G401 (cell line): ENCODE data around the gene TBC1D13. TPM values are rescaled to one million over a fixed set of nuclear protein-coding genes. Genes with fewer than 3 reads are reported as not detected.
A peak's percentile ranks its signal among the peaks of the same experiment; 100 is the strongest.
"Not testable (repeated sequence)": the region's sequence is repeated elsewhere in the genome, so short reads cannot be mapped to it uniquely, and the experiment has no call there.

ENCODE experiments used
- DNase-seq: peaks from one replicate; pipeline ENCODE4 v3.0.0-alpha.2; 2015; ENCODE audit warnings: low spot score
- in situ Hi-C: cut with HindIII; loops from 2 replicates; pipeline ENCODE4 v1.10.0; 2016; ENCODE audit warnings: low sequenced_read_pairs, mixed read lengths
- total RNA-seq: library from RNA; depleted of rRNA; stranded (reverse); fragments of >200 nt; shearing (Covaris generic); gene quantifications from 2 replicates; pipeline ENCODE4 v1.2.3, GENCODE V29; 2014; rRNA removed

The TBC1D13 gene
- 2.5 and 4.8 TPM in 2 replicates for total RNA-seq

DNA sequence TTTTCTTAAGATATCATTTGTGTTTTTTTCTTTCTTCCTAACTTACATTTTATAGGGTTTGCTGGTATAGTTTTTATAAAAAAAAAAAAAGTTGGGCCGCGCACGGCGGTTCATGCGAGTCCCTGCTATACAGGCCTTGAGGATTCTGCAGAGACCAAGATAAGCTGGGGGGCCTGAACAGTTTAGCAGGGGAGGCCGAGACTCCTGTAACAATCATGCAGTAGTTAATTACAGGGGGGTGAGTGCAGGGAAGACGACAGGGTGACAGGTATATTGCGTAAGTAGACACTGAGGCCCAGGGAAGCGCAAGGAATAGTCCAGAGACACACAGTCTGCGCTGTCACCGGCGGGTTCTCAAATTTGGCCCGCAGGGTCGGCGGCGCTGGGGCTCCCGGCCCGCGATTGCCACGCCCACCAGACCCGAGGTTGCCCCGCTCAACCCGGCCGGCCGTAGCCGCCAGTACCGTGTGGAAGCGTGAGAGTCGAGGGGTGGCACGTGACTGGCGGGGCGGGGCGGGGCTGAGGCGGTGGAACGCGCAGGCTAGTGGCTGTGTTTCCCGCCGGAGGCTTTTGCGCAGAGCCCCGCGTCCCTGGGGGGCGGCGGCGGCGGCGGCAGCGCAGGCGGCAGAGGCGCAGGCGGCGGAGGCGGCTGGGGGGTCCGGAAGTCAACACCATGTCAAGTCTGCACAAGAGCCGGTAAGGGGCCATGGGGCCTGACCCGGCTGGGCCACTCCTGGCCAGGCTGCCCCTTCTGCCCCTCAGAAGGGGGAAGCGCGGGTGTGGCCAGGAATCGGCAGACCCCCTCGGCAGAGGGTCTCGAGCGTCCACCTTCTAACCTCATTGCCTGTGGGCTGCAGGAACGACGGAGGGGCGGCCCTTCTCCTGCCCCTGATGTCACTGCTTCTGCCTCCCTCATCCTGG is at the start of gene TBC1D13:
Gene TBC1D13, plus strand, starts transcription at position 573 of the 921 bp plus-strand sequence. Its CDS starts 101 bp downstream, at position 674.
- peak; percentile 88 for DNase-seq
- in situ Hi-C loops, result no loop called here

GRCh38 chr9:128742401-128742800 is 44.7 kb upstream of the TBC1D13 start:
- in situ Hi-C loops, result no loop called here
- no peak for DNase-seq

GRCh38 chr9:128743421-128743820 is 43.6 kb upstream of the TBC1D13 start:
- no peak for DNase-seq
- in situ Hi-C loops, result no loop called here

- in situ Hi-C loops, result no loop called here
Observed at GRCh38 chr9:128747241-128747640, 39.8 kb upstream of the TBC1D13 start.

GRCh38 chr9:128750926-128751595 is 36.0 kb upstream of the TBC1D13 start:
- in situ Hi-C loops, result no loop called here
- DNase-seq, result no peak

More at GRCh38 chr9:128747241-128747640, 39.8 kb upstream of the TBC1D13 start:
- no peak for DNase-seq

- in situ Hi-C loops, result no loop called here
- DNase-seq, result no peak
Observed at GRCh38 chr9:128753627-128754026, 33.4 kb upstream of the TBC1D13 start.

DNA sequence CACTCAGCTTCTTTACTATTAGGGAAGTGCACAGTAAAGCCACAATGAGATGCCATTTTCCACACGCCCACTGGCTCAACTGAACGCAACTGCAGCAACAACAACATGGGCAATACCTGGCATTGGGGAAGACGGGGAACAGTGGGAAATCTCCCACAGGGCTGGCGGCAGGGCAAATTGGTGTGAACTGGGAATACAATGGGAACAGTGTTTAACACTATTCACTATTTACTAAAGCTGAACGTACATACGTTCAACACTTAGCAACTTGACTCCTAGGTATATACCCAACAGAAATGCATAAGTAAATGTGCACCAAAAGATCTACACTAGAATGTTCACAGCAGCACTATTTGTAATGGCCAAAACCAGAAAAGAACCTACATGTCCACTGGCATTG is 29.5 kb upstream of the TBC1D13 start:
- in situ Hi-C loops, result no loop called here
- DNase-seq, result no peak

- no peak for DNase-seq
Observed at GRCh38 chr9:128762671-128763449, 24.2 kb upstream of the TBC1D13 start.

GRCh38 chr9:128764361-128764760 is 22.7 kb upstream of the TBC1D13 start:
- DNase-seq, result no peak
- in situ Hi-C loops, result no loop called here

More at GRCh38 chr9:128762671-128763449, 24.2 kb upstream of the TBC1D13 start:
- in situ Hi-C loops, result no loop called here

- in situ Hi-C loops, result loop anchor here (5.0 kb wide), 1 partner anchor 42 kb away; no protein-coding TSS in a partner anchor
Observed at GRCh38 chr9:128765499-128765898, 21.6 kb upstream of the TBC1D13 start.

DNA sequence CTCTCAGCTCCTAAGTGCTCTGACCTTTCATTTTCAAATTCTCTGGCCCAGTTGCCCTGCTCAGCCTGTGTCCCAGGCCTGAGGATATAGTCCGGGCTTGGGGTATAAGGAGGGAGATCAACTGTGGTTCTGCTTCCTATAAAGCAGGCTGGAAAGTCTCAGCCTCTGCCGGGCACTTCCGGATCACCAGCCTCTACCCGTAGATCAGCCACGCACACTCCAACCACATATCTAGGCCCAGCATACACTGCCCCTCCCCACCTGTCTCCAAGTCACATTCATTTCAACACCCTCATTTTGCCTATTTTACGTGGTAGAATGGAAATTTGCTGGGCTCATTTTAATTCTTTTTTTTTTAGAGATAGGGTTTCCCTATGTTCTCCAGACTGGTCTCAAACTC is 18.4 kb upstream of the TBC1D13 start:
- in situ Hi-C loops, result loop anchor here (5.0 kb wide), 1 partner anchor 39 kb away; no protein-coding TSS in a partner anchor
- DNase-seq, result no peak

More at GRCh38 chr9:128765499-128765898, 21.6 kb upstream of the TBC1D13 start:
- no peak for DNase-seq

DNA sequence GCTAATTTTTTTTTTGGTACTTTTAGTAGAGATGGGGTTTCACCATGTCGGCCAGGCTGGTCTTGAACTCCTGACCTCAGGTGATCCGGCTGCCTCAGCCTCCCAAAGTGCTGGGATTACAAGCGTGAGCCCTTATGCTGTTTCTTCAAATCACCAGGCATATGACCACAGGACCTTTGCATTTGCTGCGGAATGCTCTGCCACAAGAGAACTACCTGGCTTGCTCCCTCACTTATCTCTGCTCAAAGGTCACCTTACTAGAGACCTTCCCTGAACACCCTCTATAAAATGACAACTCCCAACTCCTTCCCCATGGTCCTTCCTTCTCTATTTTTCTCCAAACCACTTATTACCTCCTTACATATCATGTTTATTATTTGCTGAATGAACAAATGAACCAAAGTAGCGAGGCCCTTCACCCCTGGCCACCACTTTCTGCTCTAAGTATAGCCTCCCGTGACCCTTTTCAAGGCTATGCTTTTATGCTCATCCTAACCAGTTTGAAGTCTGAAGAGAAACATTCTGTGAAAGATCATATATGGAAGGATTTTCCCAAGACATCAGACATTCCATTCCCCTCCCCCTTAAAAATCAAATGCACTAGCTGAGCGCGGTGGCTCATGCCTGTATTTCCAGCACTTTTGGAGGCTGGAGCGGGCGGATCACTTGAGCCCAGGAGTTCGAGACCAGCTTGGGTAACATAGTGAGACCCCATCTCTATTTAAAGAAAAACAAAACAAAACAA is 16.6 kb upstream of the TBC1D13 start:
- no peak for DNase-seq
- in situ Hi-C loops, result no loop called here

GRCh38 chr9:128771094-128771721 is 15.8 kb upstream of the TBC1D13 start:
- in situ Hi-C loops, result no loop called here
- peak; percentile 14 for DNase-seq

GRCh38 chr9:128771745-128772519 is 15.1 kb upstream of the TBC1D13 start, which contains the start of gene ZER1:
Gene ZER1, minus strand, starts transcription at chr9:128771927. Its CDS starts 16,362 bp downstream, at chr9:128755565.
- peak; percentile 92 for DNase-seq

DNA sequence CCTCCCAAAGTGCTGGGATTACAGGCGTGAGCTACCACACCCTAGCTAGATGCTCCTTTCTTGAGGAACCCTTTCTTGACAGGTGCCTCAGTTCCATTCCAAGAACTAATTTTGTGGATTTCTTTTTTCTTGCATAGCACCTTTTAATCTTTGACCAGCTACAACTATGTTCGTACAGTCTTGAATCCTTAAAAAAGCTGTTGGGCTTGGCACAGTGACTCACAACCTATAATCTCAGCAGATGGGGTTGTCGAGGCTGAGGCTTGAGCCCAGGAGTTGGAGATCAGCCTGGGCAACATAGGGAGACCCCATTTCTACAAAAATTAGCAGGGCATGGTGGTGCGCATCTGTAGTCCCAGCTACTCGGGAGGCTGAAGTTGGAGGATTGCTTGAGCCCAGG is 14.0 kb upstream of the TBC1D13 start:
- DNase-seq, result no peak
- in situ Hi-C loops, result no loop called here

More at GRCh38 chr9:128771745-128772519, 15.1 kb upstream of the TBC1D13 start, which contains the start of gene ZER1:
- in situ Hi-C loops, result no loop called here

- no peak for DNase-seq
- in situ Hi-C loops, result no loop called here
Observed at GRCh38 chr9:128774804-128775203, 12.2 kb upstream of the TBC1D13 start.

- DNase-seq, in situ Hi-C loops: not testable (repeated sequence)
Observed at GRCh38 chr9:128780093-128780492, 7.0 kb upstream of the TBC1D13 start.
